GM12878 (cell line): Measurements from ENCODE around the gene TBC1D8.

Experiments used
- EP300 ChIP-seq, 2 experiments: fragments of 150-350 bp in 1 of 2; IDR thresholded peaks; 2 replicates each; pipeline ENCODE4 v1.6.1; 2011 to 2012; ENCODE audit warnings: low read depth in 2 of 2, low read length in 2 of 2, borderline replicate concordance in 1 of 2, improper control_type of control experiment in 1 of 2, inconsistent platforms in 1 of 2; ENCODE audit not compliant: control insufficient read depth in 1 of 2
- FOXM1 ChIP-seq: IDR thresholded peaks from 2 replicates; pipeline ENCODE4 v1.6.1; 2012; ENCODE audit warnings: low read depth, mild to moderate bottlenecking, inconsistent platforms, low read length, moderate library complexity
- JUND ChIP-seq: IDR thresholded peaks from 2 replicates; pipeline ENCODE4 v1.6.1; 2012; ENCODE audit warnings: low read depth, mild to moderate bottlenecking, low read length, improper control_type of control experiment, moderate library complexity
- NRF1 ChIP-seq: conservative IDR thresholded peaks from 2 replicates; pipeline ENCODE4 v1.6.1; 2011; ENCODE audit warnings: mild to moderate bottlenecking, low read depth, low read length, improper control_type of control experiment
- POLR2A ChIP-seq: IDR thresholded peaks from 2 replicates; pipeline ENCODE4 v1.6.1; 2011; ENCODE audit warnings: low read depth, mild to moderate bottlenecking, low read length
- SREBF2 ChIP-seq: IDR thresholded peaks from 2 replicates; pipeline ENCODE4 v1.6.1; 2012; ENCODE audit warnings: mild to moderate bottlenecking, low read length
- ZNF24 ChIP-seq: fragments of 450-650 bp; IDR thresholded peaks from 2 replicates; pipeline ENCODE4 v1.6.1; 2017; ENCODE audit warnings: antibody characterized with exemption, mild to moderate bottlenecking
- ZZZ3 ChIP-seq: IDR thresholded peaks from 2 replicates; pipeline ENCODE4 v1.6.1; 2011; ENCODE audit warnings: low read depth; ENCODE audit not compliant: control insufficient read depth, insufficient read length
- TF ChIP-seq, protein P1 (sequence below): fragments of 150-350 bp; IDR thresholded peaks from 2 replicates; pipeline ENCODE4 v1.6.1; 2016; ENCODE audit warnings: low read depth, low read length
- TF ChIP-seq, protein P2 (sequence below), 3 experiments: IDR thresholded peaks in 2 of 3; conservative IDR thresholded peaks in 1 of 3; 2 replicates each; pipeline ENCODE4 v1.5.1; 2011; ENCODE audit warnings: low read depth in 3 of 3, low read length in 3 of 3, mild to moderate bottlenecking in 3 of 3, control low read depth in 2 of 3, moderate library complexity in 2 of 3, inconsistent platforms in 1 of 3, mixed read lengths in 1 of 3; ENCODE audit not compliant: control insufficient read depth in 2 of 3, insufficient read depth in 1 of 3; ENCODE audit errors: extremely low read depth in 1 of 3
- TF ChIP-seq, protein P3 (sequence below): IDR thresholded peaks from 2 replicates; pipeline ENCODE4 v1.6.1; 2011; ENCODE audit warnings: borderline replicate concordance, low read depth, mild to moderate bottlenecking, moderate library complexity, mixed read lengths, low read length; ENCODE audit not compliant: insufficient read depth; ENCODE audit errors: extremely low read length

DNA sequence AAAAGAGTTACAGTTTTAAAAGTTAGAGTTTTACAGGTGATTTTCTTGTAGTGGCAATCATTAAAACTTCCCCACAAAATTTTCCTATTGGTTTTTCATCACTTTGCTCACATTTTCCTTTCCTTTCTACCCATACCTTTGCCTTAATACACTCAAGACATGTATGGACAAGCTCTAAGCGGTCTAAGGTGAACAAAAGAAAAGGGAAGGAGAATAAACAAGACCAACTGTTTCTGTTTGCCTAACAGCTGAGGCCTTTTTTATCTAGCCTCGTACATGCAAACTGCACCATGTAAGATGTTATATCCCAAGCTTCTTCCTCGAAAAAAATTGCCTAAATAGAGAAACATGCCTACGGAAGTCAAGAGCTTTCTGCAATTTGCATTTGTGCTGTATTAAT lies 33.9 kb upstream of the TBC1D8 start:
- TF ChIP-seq, protein P1, sequence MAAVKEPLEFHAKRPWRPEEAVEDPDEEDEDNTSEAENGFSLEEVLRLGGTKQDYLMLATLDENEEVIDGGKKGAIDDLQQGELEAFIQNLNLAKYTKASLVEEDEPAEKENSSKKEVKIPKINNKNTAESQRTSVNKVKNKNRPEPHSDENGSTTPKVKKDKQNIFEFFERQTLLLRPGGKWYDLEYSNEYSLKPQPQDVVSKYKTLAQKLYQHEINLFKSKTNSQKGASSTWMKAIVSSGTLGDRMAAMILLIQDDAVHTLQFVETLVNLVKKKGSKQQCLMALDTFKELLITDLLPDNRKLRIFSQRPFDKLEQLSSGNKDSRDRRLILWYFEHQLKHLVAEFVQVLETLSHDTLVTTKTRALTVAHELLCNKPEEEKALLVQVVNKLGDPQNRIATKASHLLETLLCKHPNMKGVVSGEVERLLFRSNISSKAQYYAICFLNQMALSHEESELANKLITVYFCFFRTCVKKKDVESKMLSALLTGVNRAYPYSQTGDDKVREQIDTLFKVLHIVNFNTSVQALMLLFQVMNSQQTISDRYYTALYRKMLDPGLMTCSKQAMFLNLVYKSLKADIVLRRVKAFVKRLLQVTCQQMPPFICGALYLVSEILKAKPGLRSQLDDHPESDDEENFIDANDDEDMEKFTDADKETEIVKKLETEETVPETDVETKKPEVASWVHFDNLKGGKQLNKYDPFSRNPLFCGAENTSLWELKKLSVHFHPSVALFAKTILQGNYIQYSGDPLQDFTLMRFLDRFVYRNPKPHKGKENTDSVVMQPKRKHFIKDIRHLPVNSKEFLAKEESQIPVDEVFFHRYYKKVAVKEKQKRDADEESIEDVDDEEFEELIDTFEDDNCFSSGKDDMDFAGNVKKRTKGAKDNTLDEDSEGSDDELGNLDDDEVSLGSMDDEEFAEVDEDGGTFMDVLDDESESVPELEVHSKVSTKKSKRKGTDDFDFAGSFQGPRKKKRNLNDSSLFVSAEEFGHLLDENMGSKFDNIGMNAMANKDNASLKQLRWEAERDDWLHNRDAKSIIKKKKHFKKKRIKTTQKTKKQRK, result no peak
- TF ChIP-seq JUND (no peak), NRF1 (no peak), EP300 (IDR thresholded peaks at IDR 0.05; ENCODE audit: borderline replicate concordance in 1 of 2, control insufficient read depth in 1 of 2, low read depth in 2 of 2, low read length in 2 of 2) (no peak), FOXM1 (no peak), POLR2A (no peak), ZZZ3 (no peak), ZNF24 (no peak), SREBF2 (no peak)
- TF ChIP-seq, protein P2, sequence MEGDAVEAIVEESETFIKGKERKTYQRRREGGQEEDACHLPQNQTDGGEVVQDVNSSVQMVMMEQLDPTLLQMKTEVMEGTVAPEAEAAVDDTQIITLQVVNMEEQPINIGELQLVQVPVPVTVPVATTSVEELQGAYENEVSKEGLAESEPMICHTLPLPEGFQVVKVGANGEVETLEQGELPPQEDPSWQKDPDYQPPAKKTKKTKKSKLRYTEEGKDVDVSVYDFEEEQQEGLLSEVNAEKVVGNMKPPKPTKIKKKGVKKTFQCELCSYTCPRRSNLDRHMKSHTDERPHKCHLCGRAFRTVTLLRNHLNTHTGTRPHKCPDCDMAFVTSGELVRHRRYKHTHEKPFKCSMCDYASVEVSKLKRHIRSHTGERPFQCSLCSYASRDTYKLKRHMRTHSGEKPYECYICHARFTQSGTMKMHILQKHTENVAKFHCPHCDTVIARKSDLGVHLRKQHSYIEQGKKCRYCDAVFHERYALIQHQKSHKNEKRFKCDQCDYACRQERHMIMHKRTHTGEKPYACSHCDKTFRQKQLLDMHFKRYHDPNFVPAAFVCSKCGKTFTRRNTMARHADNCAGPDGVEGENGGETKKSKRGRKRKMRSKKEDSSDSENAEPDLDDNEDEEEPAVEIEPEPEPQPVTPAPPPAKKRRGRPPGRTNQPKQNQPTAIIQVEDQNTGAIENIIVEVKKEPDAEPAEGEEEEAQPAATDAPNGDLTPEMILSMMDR (IDR thresholded peaks at IDR 0.05 in 2 of 3, conservative IDR thresholded peaks at IDR 0.05 in 1 of 3; ENCODE audit: control insufficient read depth in 2 of 3, extremely low read depth in 1 of 3, insufficient read depth in 1 of 3, low read depth in 3 of 3, low read length in 3 of 3), result no peak
- TF ChIP-seq, protein P3, sequence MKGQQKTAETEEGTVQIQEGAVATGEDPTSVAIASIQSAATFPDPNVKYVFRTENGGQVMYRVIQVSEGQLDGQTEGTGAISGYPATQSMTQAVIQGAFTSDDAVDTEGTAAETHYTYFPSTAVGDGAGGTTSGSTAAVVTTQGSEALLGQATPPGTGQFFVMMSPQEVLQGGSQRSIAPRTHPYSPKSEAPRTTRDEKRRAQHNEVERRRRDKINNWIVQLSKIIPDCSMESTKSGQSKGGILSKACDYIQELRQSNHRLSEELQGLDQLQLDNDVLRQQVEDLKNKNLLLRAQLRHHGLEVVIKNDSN, result no peak
